G401 (cell line): Measurements from ENCODE around the gene DPEP1. TPM values are rescaled to one million over a fixed set of nuclear protein-coding genes. Genes with fewer than 3 reads are reported as not detected.
"Not testable (repeated sequence)": the region's sequence is repeated elsewhere in the genome, so short reads cannot be mapped to it uniquely, and the experiment has no call there.

Source experiments
- DNase-seq: peaks from one replicate; pipeline ENCODE4 v3.0.0-alpha.2; 2015; ENCODE audit warnings: low spot score
- in situ Hi-C: cut with HindIII; loops from 2 replicates; pipeline ENCODE4 v1.10.0; 2016; ENCODE audit warnings: low sequenced_read_pairs, mixed read lengths
- total RNA-seq: library from RNA; depleted of rRNA; stranded (reverse); fragments of >200 nt; shearing (Covaris generic); gene quantifications from 2 replicates; pipeline ENCODE4 v1.2.3, GENCODE V29; 2014

Gene DPEP1
- total RNA-seq, 1 experiment from 2014 or later: not detected

- DNase-seq: no peak
Observed at GRCh38 chr16:89576153-89577054, 37.0 kb upstream of the DPEP1 start.

GRCh38 chr16:89577055-89577759, 36.2 kb upstream of the DPEP1 start:
- in situ Hi-C loops: no loop called here
- DNase-seq: no peak

More at GRCh38 chr16:89576153-89577054, 37.0 kb upstream of the DPEP1 start:
- in situ Hi-C loops: no loop called here

GRCh38 chr16:89579351-89579750, 34.1 kb upstream of the DPEP1 start:
- DNase-seq: no peak
- in situ Hi-C loops: no loop called here

GRCh38 chr16:89581045-89581695, 32.3 kb upstream of the DPEP1 start:
- DNase-seq: no peak
- in situ Hi-C loops: no loop called here

- no peak for DNase-seq
- in situ Hi-C loops: no loop called here
Observed at GRCh38 chr16:89581861-89582563, 31.4 kb upstream of the DPEP1 start.

GRCh38 chr16:89582614-89583196, 30.7 kb upstream of the DPEP1 start:
- no peak for DNase-seq
- in situ Hi-C loops: no loop called here

- DNase-seq: no peak
- in situ Hi-C loops: no loop called here
Observed at GRCh38 chr16:89583197-89583894, 30.1 kb upstream of the DPEP1 start.

- DNase-seq: no peak
- in situ Hi-C loops: no loop called here
Observed at GRCh38 chr16:89583895-89584644, 29.4 kb upstream of the DPEP1 start.

GRCh38 chr16:89584768-89585549, 28.5 kb upstream of the DPEP1 start:
- in situ Hi-C loops: no loop called here
- no peak for DNase-seq

- in situ Hi-C loops: no loop called here
- no peak for DNase-seq
Observed at GRCh38 chr16:89586218-89586617, 27.2 kb upstream of the DPEP1 start.

GRCh38 chr16:89586853-89587252, 26.6 kb upstream of the DPEP1 start:
- in situ Hi-C loops: no loop called here
- DNase-seq: no peak

GRCh38 chr16:89587676-89588075, 25.8 kb upstream of the DPEP1 start:
- in situ Hi-C loops, DNase-seq: not testable (repeated sequence)

GRCh38 chr16:89588413-89589109, 24.9 kb upstream of the DPEP1 start:
- in situ Hi-C loops: no loop called here
- no peak for DNase-seq

- DNase-seq: no peak
- in situ Hi-C loops: no loop called here
Observed at GRCh38 chr16:89589241-89589926, 24.1 kb upstream of the DPEP1 start.

- in situ Hi-C loops: no loop called here
- DNase-seq: no peak
Observed at GRCh38 chr16:89593841-89594240, 19.6 kb upstream of the DPEP1 start.
